Mucosa of descending colon (tissue), 3 donors: ENCODE data around the gene PKIG. TPM values are rescaled to one million over a fixed set of nuclear protein-coding genes. Genes with fewer than 3 reads are reported as not detected.
A peak's percentile ranks its signal among the peaks of the same experiment; 100 is the strongest.

Experiments used
- ATAC-seq: fragments of 200-7000 bp; cut with Tn5 transposase; one replicate; pipeline ENCODE4 v1.9.1; 2020; ENCODE audit warnings: mild to moderate bottlenecking, moderate library complexity
- DNase-seq, 3 donors: peaks; one replicate each; pipeline ENCODE4 v3.0.0-alpha.2; 2020
- H3K36me3 ChIP-seq: fragments of 200-600 bp; one replicate; pipeline ENCODE4 v1.8.0; 2021; ENCODE audit warnings: low read depth, mild to moderate bottlenecking
- H3K4me1 ChIP-seq: fragments of 200-600 bp; one replicate; pipeline ENCODE4 v1.8.0; 2021; ENCODE audit warnings: low read depth, mild to moderate bottlenecking
- H3K4me3 ChIP-seq: fragments of 200-600 bp; one replicate; pipeline ENCODE4 v1.8.0; 2021; ENCODE audit warnings: mild to moderate bottlenecking
- H3K9me3 ChIP-seq: fragments of 200-600 bp; one replicate; pipeline ENCODE4 v1.8.0; 2021; ENCODE audit warnings: mild to moderate bottlenecking
- intact Hi-C, 2 donors: fragments of 100-400 bp; cut with DNase I in 1 of 2; cut with micrococcal nuclease in 1 of 2; formaldehyde crosslinking; loops; one replicate each; pipeline versions ENCODE4 v1.11.0 to v1.11.1; 2022; cut with DNase I, micrococcal nuclease
- total RNA-seq, 3 donors: library from RNA; stranded (reverse); fragmentation: NEBNext Ultra II Directional in 2 of 3; extraction: Animal tissue kit (Norgen Biotek cat#: 25700) in 2 of 3; gene quantifications; one replicate each; pipeline versions ENCODE4 v1.2.1 to v1.2.4, GENCODE V29; 2021 to 2023
- TF ChIP-seq, protein P1 (sequence below): fragments of 200-600 bp; IDR thresholded peaks from one replicate; pipeline ENCODE4 v1.8.0; 2022; ENCODE audit warnings: antibody characterized with exemption, mild to moderate bottlenecking
- donor health status: DM: no; HTN: no; CAD: no; lungs with moderate emphysema.
- donor health status: DM: no; HTN: no; CAD: no.
- donor health status: DM: no; HTN: yes; CAD: no.

The PKIG gene
- total RNA-seq, 3 donors from 2014 or later: 39.9 to 101 (median 42.4) TPM

DNA sequence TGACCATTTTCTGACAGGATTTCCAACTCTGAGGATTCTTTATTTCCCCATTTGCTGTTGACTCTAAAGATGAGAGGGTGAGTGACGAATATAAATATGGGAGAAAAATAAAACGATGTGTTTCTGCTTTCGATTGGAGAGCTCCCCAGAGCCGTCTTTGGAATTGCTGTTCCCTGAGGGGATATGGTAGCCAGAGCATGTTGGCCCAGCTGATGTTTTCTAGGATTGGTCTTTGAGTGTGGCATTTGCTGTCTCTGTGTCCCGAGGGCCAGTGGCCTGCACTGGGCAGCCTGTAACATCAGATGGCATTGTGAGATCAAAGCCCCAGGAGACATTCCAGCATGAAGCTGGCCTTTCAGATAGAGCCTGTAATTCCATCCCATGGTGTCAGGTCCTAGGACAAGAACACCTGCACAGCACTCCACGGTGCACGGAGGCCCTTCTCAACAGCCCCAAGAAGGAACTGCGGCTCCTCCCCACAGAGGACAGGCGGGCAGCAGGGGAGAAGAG, 26.7 kb downstream of the PKIG start:
- TF ChIP-seq, protein P1, sequence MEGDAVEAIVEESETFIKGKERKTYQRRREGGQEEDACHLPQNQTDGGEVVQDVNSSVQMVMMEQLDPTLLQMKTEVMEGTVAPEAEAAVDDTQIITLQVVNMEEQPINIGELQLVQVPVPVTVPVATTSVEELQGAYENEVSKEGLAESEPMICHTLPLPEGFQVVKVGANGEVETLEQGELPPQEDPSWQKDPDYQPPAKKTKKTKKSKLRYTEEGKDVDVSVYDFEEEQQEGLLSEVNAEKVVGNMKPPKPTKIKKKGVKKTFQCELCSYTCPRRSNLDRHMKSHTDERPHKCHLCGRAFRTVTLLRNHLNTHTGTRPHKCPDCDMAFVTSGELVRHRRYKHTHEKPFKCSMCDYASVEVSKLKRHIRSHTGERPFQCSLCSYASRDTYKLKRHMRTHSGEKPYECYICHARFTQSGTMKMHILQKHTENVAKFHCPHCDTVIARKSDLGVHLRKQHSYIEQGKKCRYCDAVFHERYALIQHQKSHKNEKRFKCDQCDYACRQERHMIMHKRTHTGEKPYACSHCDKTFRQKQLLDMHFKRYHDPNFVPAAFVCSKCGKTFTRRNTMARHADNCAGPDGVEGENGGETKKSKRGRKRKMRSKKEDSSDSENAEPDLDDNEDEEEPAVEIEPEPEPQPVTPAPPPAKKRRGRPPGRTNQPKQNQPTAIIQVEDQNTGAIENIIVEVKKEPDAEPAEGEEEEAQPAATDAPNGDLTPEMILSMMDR: no peak
- Histone ChIP-seq H3K9me3 (no peaks in the 10 kb centered on the region), H3K4me1 (peaks cover 19% of the 10 kb centered on the region), H3K4me3 (no peak overlapping the region), H3K36me3 (no peaks in the 10 kb centered on the region)
- intact Hi-C loops: loop anchor here in 1 of 2 donors (10.0 kb wide), 2 partner anchors 74 to 214 kb away; no protein-coding TSS in a partner anchor
- DNase-seq (no peak), ATAC-seq (peak; percentile 7)

DNA sequence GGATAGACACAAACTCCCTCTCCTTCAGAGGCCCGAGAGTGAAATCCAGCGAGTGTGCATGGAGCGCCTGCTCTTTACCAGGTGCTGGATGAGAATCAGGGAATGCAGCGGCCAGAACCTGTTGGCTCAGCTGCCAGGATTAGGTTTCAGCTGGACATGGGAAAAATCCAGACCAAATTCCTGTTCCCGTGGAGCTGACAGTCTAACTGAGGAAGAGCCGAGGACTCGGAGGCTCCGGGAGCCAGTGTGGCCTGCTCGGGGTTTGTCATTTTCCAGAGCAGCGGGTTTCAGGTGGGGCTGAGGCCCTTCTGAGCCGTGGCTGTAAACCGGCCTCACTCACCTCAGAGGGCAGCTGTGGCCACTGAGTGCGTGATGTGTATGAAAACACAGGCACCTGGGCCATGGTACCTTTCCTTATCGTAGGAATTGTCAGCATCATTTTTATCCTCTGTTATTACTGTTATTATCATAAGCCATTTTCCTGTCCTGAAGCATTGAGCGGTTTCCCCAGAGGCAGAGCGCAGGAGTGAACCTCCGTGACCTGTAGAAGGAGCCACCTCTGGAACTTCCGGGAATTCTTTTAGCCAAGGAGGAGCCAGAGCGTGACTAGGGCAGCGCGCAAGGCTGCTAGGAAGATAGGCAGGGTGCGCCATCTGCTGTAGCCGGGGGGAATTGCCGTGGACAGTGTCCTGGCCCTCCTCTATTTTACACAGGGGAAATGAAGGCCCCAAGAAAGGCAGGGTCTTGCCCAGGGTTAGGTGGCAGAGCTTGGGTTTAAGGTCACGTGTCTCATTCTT, 27.3 kb downstream of the PKIG start:
- Histone ChIP-seq H3K36me3 (no peaks in the 10 kb centered on the region), H3K9me3 (no peaks in the 10 kb centered on the region), H3K4me3 (no peak overlapping the region), H3K4me1 (peaks cover 19% of the 10 kb centered on the region)
- TF ChIP-seq, protein P1: peak; percentile 93
- ATAC-seq: peak; percentile 97
- intact Hi-C loops: loop anchor here in 1 of 2 donors (10.0 kb wide), 2 partner anchors 75 to 215 kb away; no protein-coding TSS in a partner anchor
- peak; percentile 90 to 96 (median 93) for DNase-seq

DNA sequence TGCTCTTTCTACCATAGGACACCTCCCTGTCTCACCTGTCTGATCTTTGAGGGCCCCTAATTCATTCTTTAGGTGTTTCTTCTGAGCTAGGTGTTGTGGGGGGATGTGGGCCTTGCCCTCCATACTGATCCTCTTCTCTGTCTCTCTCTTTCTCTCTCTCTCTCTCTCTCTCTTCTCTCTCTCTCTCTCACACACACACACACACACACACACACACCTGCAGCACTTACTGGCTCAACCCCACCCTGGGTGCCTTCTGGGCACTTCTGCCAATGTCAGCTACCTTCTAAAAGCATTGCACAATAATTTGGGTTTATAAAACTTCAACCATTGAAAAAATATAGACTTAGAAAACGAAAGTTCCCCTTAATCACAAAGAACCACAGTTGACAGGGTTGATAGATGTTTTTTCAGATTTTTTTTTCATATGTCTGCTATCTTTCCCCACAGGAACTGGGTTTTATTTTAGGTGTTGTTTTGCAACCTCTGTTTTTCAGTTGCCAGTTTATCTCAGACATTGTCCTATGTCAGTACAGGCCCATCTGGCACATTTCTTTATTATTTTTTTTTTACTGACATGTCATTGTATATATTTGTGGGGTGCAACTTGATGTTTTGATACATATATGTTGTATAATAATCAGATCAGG, 28.1 kb downstream of the PKIG start:
- intact Hi-C loops: no loop called here
- DNase-seq (no peak), ATAC-seq (no peak)
- Histone ChIP-seq H3K4me1 (peaks cover 19% of the 10 kb centered on the region), H3K4me3 (no peak overlapping the region), H3K9me3 (no peaks in the 10 kb centered on the region), H3K36me3 (no peaks in the 10 kb centered on the region)
- TF ChIP-seq, protein P1: no peak

DNA sequence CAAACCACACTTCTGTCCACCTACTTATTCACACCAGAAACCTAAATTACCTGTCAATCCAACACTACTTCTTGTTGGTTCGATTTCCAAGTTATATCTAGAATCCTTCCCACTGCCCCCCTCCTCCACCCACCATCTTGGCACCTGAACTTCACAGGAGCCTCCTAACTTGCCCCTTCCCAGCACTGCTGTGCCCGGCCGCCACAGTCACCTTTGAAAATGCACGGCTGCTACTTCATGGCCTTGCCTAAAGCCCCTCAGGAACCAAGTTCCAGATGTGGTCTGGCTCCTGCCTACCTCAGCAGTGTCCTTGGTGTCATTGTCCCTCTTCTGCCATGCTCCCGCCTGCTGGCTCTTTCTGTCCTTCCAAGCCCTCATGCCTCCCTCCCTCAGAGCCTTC, 31.2 kb downstream of the PKIG start:
- no peak for ATAC-seq
- intact Hi-C loops: no loop called here
- H3K9me3 ChIP-seq: no peaks in the 10 kb centered on the region
- no peak for DNase-seq
- TF ChIP-seq, protein P1: no peak
- H3K4me3 ChIP-seq: no peak overlapping the region
- no peaks in the 10 kb centered on the region for H3K36me3 ChIP-seq
- peaks cover 17% of the 10 kb centered on the region for H3K4me1 ChIP-seq

DNA sequence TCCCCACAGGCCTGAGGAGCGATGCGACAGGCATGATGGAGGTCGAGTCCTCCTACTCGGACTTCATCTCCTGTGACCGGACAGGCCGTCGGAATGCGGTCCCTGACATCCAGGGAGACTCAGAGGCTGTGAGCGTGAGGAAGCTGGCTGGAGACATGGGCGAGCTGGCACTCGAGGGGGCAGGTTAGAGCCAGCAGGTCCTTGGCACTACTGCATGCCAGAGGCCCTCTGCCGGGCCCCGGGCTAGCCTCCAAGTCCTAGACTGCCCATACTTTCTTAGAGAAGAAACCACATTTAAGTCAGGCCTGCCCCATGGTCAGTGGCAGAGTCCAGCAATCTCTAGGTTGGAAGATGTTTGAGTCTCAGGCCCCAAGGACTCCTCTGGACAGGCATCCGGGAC, 32.1 kb downstream of the PKIG start:
- H3K36me3 ChIP-seq: no peaks in the 10 kb centered on the region
- intact Hi-C loops: no loop called here
- H3K4me1 ChIP-seq: peaks cover 11% of the 10 kb centered on the region
- peak in 1 of 3 donors; percentile 27 for DNase-seq
- no peaks in the 10 kb centered on the region for H3K9me3 ChIP-seq
- TF ChIP-seq, protein P1: no peak
- no peak overlapping the region for H3K4me3 ChIP-seq
- no peak for ATAC-seq
